CD4-positive, alpha-beta T cell treated with Interleukin-12 subunit alpha and Interleukin-12 subunit beta, for 1 hour (primary cell): Measurements from ENCODE around the gene ADRA1B.

Source experiments
- DNase-seq: peaks from one replicate; pipeline ENCODE4 v3.0.0-alpha.2; 2020

The ADRA1B gene

DNA sequence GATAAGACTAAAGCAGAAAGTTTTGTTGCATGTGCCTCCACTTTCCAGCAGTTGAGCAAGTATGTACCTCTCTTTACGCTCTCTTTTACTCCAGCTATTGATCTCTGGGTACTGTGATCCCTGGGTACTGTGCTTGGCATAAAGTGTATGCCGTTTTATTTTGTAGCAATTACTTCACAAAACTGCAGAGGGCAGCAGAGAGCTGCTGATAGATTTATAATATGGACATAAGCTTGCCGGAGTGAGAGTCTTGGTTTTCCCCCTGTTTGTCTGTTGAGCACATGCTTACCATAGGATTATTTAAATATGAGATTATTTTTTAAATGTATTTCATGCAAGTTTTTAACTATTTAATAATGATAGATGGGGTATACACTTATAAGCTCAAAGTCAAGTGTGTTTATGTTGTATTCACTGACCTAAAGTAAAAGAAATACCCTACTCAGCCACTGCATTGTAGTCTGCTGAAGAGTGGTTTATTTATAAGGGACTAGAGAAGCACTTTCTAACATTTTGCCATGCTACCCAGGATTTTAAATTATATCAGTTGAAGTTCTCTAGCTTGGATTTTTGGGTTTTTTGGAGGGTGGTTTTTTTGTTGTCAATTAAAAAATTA lies 105.7 kb downstream of the ADRA1B start:
- DNase-seq: peak; percentile 77
